Activated CD8-positive, alpha-beta memory T cell treated with anti-CD3 and anti-CD28 coated beads, Interleukin-2, amount 50 U/mL, for 24 hours (primary cell): ENCODE results near the gene SKAP2.

ENCODE experiments used
- DNase-seq: peaks from one replicate; pipeline ENCODE4 v3.0.0-alpha.2; 2020; ENCODE audit errors: extremely low read depth

Gene SKAP2

DNA sequence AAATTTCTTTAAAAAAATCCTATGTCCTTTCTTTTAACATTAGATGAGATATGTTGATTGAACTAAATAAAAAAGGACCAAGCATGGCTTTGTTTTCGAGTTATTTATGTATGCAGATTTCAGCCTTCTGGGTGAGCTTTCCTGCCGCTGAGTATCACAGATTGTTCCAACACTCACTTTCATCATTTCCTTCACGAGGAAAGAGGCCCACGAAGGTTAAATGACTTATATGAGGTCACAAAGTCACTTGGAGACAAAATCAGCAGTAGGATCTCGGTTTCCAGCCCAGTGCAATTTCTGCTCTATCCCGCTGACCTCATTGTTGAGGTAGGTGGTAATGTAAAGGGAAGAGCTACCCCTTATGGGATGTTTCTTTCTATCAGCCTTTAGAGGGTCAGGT, 226.8 kb downstream of the SKAP2 start:
- no peak for DNase-seq

DNA sequence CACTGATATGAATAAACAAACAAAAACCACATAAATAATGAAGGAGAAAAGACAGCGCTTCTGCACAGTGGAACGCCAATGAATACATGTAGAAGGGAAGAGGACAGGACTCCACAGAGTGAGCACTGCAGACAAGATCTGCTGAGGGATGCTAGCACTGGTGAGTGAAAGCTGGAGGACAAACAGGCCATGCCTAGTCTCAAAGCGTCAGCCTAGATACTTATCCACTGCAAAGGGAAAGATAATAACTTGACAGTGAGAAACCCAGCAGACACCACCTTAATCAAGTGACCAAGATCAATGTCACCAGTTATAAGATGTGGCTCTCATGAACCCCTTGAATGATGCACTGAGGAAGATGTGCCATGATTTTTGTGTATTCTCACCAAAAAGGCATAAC, 227.6 kb downstream of the SKAP2 start:
- no peak for DNase-seq

DNA sequence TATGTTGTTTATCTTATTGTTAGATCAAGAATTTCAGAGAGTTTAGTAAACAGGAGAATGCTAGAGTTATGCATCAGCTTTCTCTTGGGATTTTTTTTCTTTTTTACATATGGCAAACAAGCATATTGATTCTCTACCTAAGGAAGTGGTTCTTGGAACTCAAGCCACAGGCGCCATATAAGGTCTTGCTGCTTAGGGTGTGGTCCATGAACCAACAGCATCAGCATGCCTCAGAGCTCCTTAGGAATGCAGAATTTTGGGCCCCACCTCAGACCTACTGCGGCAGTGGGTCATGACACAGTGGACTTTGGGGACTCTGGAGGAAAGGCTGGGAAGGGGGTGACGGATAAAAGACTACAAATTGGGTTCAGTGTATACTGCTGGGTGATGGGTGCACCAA, 230.8 kb downstream of the SKAP2 start:
- DNase-seq: no peak

DNA sequence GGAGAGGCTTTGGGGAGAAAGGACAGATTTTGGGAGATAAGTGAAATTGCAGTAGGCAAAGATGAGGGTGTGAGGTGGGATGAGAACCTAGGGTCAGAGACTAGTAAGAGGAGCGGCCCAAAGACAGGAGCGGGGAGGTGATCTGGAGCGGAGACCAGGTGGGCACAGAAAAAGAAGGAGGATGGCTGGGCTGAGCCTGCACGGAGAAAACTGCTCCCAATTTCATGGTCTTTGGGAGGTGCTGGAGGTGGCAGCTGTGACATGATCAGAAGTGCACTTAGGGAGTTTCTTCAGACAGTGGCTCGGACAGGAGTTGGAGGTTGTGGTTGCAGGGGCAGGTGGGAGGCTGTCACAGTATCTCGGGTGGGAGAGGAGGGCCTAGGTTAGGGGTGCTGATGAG, 232.8 kb downstream of the SKAP2 start:
- DNase-seq: no peak

DNA sequence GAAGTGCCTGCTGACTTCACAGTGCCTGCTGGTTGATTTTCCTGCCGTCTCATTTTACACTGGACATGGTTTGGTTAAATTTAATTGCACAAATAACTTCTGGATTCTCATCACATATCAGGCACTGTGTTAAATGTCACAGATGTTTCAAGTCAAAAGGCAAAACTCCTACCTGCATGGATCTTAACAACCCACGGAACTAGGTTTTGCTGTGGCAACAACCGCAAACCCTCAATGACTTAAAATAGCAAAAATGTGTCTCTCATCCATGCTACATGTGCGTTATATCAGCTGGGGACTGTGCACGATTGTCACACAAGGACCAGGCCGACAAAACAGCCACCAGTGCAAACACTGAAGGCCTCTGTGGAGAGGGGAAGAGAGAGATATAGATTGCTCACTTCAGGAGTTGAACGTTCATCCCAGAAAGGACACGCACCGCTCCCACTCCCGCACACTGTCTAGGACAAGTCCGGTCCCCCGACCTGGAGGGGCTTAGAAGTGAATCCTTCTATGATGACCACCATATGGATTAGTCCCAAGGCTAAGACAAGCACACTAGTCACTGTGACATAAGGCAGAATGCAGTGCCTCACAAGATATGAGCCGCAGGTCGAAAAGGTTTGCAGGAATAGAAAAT, 233.3 kb downstream of the SKAP2 start:
- no peak for DNase-seq

DNA sequence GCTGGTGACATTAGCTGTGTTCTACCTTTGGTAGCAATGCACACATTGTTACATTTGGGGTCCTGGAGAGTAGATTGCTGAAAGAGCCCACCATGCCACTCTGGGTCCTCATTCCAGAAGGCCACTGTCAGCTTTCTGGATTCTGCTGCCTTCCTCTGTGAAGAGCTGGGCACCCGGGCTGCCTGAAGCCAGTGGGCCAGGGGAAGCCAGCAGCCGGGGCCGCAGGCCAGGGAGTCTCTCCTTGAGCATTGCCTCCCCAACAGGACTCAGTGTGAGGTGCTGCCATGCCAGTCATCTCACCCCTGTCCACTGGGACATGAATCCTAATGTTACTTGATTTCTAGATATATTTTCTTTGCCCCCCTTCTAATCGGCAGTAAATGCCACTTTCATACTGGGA, 234.0 kb downstream of the SKAP2 start:
- DNase-seq: no peak

DNA sequence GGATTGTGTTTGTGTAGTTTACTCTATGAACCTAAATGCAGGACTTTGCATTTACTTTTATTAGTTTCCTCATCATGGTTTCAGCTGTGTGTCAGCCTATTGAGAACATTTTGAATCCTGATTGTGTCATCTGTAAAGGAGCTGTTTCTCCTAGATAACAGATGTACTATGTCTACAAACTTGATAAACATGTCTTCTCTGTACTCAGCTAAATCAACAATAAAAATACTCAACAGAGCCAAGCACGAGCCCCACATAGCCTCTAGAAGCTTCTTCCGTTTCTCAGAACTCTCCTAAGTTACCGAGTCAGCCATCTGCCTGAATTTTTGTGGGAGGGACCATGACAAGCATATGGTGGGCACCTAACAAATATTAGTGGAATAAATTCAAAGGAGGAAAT, 234.7 kb downstream of the SKAP2 start:
- DNase-seq: no peak

DNA sequence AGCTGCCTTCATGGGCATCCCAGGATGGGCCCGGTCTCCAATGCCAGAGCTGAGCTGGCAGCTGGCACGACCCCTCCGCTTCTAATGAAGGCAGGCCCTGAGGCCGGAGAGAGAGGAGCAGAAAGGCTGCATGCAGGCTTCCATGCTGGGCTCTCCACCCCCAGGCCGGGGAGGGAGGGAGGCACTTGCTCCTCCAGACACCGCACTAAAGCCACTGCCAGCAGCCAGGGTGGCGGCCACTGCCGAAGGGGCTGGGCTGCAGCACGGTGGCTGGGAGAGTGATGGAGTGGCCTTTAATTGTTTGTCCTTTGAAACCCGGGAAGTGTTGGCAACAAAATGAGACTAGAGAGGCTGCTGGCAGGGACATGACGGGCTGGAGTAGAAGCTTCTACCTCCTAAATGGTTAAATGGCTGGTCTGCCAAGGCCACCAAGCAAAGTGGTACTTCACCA, 236.5 kb downstream of the SKAP2 start:
- DNase-seq: no peak

DNA sequence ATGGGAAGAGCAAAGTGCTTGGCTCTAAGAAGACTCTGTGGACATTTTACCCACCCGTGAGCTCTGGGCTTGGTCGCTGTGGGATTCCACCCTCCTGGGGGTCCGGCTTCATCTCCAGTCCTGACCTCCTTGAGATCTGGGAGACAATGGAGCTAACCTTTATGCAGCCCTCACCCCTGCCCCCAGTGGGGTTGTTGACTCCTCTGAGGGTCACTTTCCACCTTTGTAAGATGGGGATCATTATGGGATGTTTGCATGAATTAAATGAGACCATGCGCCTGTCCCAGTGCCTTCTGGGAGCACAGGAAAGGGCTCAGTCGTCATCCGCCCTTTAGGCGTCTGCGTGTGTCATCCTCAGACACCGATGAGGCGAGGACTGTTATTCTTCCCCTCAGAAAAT, 237.2 kb downstream of the SKAP2 start:
- no peak for DNase-seq

DNA sequence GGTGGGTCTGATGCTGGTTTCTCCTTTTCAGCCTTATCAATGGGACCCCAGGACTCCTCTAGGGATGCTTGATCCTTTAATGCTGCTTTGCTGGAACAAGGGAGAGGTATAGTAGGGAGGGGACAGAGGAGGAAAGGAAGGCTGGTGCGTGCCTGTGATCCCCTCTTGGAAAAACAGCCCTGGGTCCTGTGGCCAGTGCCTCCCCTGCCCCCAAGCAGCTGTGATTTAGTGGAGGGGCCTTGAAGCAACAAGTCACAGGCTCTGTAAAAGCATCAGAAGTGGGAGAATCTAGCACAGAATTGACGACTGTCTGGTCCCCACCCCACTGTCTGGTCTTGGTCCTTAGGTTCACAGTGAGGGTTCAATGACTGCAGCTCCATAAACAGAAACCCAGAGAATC, 237.7 kb downstream of the SKAP2 start:
- DNase-seq: no peak

DNA sequence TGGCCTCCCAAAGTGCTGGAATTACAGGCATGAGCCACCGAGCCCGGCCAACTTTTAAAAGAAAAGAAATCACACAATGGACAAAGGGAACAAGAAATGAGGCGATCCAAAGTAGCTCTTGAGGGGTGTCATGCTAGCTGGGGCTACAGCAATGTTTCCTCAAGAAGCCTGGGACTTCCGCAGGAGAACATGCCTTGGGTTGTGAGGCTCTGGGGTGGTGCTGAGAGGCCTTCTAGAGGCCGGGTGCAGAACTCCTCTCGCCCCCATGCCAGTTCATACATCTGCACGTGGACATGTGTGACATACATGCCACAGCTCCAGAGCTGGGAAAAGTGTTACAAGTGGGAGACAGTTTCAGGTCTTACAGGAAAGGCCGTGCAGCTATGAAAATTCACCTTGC, 238.2 kb downstream of the SKAP2 start:
- no peak for DNase-seq

DNA sequence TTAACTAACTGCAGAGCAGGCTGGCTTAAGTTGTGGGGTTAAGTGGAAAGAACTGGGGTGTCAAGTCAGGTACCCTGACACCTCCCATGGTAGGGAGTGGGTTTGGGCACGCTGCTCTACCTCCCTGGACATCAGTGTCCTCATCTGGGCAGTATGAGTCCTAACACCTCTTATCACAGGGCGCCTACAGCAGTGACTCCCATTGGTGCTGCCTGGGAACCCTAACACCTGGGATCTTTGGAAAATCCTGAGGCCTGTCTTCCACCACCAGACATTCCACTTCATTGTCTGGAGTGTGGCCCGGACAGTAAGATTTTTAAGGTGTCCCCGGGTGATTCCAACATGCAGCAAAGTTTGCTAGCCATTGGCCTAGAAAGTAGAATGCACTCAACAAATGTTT, 239.1 kb downstream of the SKAP2 start:
- no peak for DNase-seq

DNA sequence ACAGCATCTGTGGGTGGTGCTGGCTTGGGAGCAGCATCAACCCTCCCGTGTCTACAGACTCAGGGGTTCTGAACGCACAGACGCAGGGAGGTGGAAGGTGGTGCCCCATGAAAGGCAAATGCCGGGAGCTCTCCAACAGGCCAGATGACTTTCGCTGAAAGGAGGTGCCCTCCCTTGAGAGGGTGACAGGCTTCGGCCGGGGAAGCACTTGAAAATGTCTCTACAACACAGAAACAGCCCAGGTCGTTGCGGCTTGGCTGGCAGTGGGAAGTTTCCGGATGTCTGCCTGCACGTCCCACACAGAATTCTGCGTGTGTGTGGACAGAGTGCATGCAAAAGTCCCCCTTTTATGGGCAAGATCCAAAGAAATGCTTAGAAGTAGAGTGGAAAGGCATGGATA, 239.6 kb downstream of the SKAP2 start:
- no peak for DNase-seq

DNA sequence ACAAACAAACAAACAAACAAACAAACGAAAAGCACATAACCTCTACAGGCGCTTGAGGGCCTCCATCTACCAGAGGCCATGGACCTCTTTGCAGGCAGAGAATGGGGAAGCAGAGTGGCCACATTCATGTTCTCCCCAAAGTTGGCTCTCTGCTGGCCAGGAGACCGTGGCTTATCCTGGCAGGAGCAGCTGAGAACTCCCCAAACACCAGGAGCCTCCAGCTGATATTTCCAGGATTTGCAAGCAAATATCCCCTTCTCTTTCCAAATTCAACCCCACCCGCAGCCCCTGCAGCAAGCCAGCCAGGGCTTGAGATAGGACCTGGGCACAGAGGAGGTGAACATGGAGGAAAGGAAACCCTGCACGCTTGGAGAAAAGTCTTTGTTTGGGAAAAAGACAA, 240.0 kb downstream of the SKAP2 start:
- DNase-seq: no peak

DNA sequence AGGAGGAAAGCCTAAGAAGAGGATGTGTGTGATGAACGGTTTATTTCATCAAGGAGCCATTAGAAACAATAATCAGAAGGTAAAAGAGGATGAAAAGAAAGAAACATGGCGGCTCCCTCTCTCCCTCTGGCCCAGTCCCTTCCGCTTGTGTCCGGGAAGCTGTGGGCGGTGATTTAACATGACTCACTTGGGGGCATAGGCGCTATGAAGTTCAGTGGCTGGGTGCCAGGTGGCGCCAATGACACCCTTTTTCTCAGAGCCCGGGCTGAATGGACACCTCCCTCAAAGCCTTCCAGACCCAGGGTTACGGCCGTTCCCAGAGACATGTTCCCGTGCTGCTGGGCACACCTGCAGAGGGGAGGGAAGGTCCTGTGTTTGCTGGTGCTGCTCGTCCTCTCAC, 244.0 kb downstream of the SKAP2 start:
- no peak for DNase-seq

DNA sequence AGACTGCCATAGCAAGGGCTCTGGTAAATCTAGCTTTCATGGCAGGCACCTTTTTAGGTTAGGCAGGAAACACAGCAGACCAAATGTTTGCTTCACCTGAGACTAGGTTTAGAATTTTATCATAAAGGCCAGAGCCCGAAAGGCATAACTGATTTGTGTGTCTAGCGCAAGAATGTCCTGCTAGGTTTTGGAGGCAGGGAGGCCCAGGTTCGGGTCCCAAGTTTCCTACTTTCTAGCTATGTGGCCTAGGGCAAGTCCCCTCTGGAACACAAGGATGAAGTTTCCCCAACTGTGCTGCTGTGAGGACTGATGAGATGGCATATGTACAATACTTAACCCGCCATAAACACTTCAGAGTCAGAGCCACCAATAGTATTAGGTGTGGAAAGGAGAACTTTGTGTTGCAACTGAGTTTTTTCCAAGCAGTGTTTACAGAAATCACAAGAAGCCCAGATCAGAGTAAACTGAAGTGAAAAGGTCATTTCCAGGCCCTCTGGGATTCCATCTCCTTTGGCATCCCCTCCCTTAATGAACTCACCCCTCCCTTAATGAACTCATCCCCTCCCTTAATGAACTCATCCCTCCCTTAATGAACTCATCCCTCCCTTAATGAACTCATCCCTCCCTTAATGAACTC, 244.9 kb downstream of the SKAP2 start:
- no peak for DNase-seq

DNA sequence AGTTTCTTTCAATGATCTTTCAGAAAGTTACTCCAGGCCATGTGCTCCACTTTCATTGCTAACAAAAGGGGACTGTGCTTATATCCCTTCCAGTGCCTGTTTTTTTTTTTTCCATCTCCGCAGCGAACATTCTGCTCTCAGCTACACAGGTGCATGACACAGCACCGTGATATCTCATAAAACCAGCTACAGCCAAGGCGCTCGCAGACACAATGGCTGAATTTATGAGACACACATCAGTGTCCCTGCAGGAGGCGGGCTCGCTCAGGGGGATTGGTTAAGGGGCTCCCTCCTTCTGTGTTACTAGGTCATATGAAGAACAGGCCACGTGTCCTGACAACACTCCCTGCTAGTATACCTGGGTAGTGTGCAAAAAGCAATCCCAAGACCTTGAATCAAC, 245.5 kb downstream of the SKAP2 start:
- no peak for DNase-seq

DNA sequence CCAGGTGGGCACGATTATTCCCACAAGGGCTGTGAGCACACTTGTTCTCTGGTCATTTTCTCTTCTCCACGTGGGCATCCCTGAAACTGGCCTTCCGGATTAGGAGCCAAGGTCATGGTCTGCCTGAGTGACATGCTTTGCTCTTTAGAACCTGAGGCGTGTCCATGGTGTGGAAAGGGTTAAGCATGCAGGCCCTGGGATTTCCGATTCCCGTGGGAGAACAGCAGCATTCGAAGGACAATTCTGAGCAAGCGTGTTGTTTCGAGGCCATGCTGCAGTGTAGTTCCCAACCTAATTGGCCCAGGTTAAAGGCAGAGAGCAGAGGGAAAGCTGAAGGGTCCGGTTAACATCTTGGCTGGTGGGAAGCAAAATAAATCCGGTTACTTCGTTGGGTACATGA, 245.9 kb downstream of the SKAP2 start:
- DNase-seq: no peak
